H1 (cell line): ENCODE data around the gene NADK2. TPM values are rescaled to one million over a fixed set of nuclear protein-coding genes. Genes with fewer than 3 reads are reported as not detected.

Experiments used
- CTCF ChIA-PET: fragments of 300-600 bp; sonication (Branson Sonifier 250); formaldehyde crosslinking; loops from one replicate; lab custom pipeline; 2021; ENCODE audit not compliant: partially characterized antibody; lab: Charles Lee
- POLR2A ChIA-PET: fragments of 300-600 bp; sonication (Branson Sonifier 250); formaldehyde crosslinking; loops from one replicate; lab custom pipeline; 2021; ENCODE audit warnings: inconsistent platforms; ENCODE audit not compliant: partially characterized antibody; lab: Charles Lee
- DNase-seq, 2 experiments: peaks; one replicate each; pipeline versions ENCODE4 v3.0.0 to v3.0.0-alpha.2; 2010 to 2022; ENCODE audit warnings: low spot score in 2 of 2, low read depth in 1 of 2, mixed read lengths in 1 of 2
- FAIRE-seq: peaks from 2 replicates; lab custom pipeline; 2011; peaks lifted over from hg19 to GRCh38; lab: Jason Lieb, UNC
- H2AFZ ChIP-seq: 2 replicates; pipeline ENCODE4 v1.8.1; 2012; ENCODE audit warnings: low read length, inconsistent platforms
- H2AK5ac ChIP-seq: 2 replicates; pipeline ENCODE4 v1.6.1; 2013; ENCODE audit warnings: low read depth, low read length
- H2BK120ac ChIP-seq: replicated peaks from 2 replicates; pipeline ENCODE3; 2013; ENCODE audit warnings: low read depth, low read length, inconsistent platforms
- H2BK12ac ChIP-seq: 2 replicates; pipeline ENCODE4 v1.6.1; 2013; ENCODE audit warnings: low read depth, low read length
- H2BK15ac ChIP-seq: 2 replicates; pipeline ENCODE4 v1.6.1; 2013; ENCODE audit warnings: low read length
- H2BK20ac ChIP-seq: 2 replicates; pipeline ENCODE4 v1.6.1; 2013; ENCODE audit warnings: low read length
- H2BK5ac ChIP-seq: 2 replicates; pipeline ENCODE4 v1.6.1; 2013; ENCODE audit warnings: low read depth, low read length
- H3K14ac ChIP-seq: 2 replicates; pipeline ENCODE4 v1.6.1; 2013; ENCODE audit warnings: inconsistent platforms; ENCODE audit not compliant: insufficient read length
- H3K18ac ChIP-seq: 2 replicates; pipeline ENCODE4 v1.6.1; 2013; ENCODE audit warnings: low read length; ENCODE audit errors: extremely low read depth
- H3K23ac ChIP-seq: 2 replicates; pipeline ENCODE4 v1.6.1; 2013; ENCODE audit warnings: inconsistent platforms; ENCODE audit not compliant: insufficient read length
- H3K23me2 ChIP-seq: 2 replicates; pipeline ENCODE4 v1.6.1; 2013; ENCODE audit warnings: low read depth, low read length
- H3K27ac ChIP-seq: 2 replicates; pipeline ENCODE4 v1.6.1; 2011; ENCODE audit warnings: low read depth, low read length, inconsistent platforms
- H3K27me3 ChIP-seq, 4 experiments: replicated peaks in 1 of 4; 1 replicate in 1 of 4; 2 replicates in 3 of 4; pipeline versions ENCODE4 v1.6.1 to v1.8.1; 2011 to 2013; ENCODE audit warnings: low read length in 3 of 4, mild to moderate bottlenecking in 3 of 4, inconsistent platforms in 2 of 4, mixed read lengths in 2 of 4, moderate library complexity in 1 of 4; ENCODE audit not compliant: control insufficient read depth in 3 of 4, insufficient read depth in 3 of 4; ENCODE audit errors: extremely low read depth in 1 of 4
- H3K36me3 ChIP-seq, 4 experiments: 2 replicates each; pipeline versions ENCODE4 v1.6.1 to v1.8.1; 2011 to 2013; ENCODE audit warnings: mild to moderate bottlenecking in 4 of 4, low read length in 3 of 4, moderate library complexity in 2 of 4, control low read depth in 1 of 4, inconsistent platforms in 1 of 4; ENCODE audit not compliant: insufficient read depth in 4 of 4, control insufficient read depth in 2 of 4
- H3K4ac ChIP-seq: replicated peaks from 2 replicates; pipeline ENCODE3; 2013; ENCODE audit warnings: low read length, low read depth, mixed read lengths, inconsistent platforms; ENCODE audit not compliant: insufficient read length
- H3K4me1 ChIP-seq, 4 experiments: replicated peaks in 1 of 4; 1 replicate in 1 of 4; 2 replicates in 3 of 4; pipeline versions ENCODE4 v1.6.1 to v1.8.1; 2011 to 2013; ENCODE audit warnings: low read length in 3 of 4, inconsistent platforms in 2 of 4, mixed read lengths in 1 of 4; ENCODE audit not compliant: insufficient read depth in 4 of 4, control insufficient read depth in 3 of 4
- H3K4me2 ChIP-seq, 2 experiments: 2 replicates each; pipeline versions ENCODE4 v1.6.1 to v1.8.1; 2011 to 2013; ENCODE audit warnings: low read depth in 2 of 2, low read length in 2 of 2, control low read depth in 1 of 2, inconsistent platforms in 1 of 2, mild to moderate bottlenecking in 1 of 2; ENCODE audit not compliant: insufficient read depth in 1 of 2
- H3K4me3 ChIP-seq, 4 experiments: fragments of 200-600, 300-600 bp in 1 of 4; sonication (generic), shearing (Covaris generic), sonication (Bioruptor Twin) in 1 of 4; 2 replicates each; pipeline versions ENCODE4 v1.5.1 to v1.8.1; 2011 to 2016; ENCODE audit warnings: low read length in 4 of 4, low read depth in 3 of 4, control low read depth in 2 of 4, inconsistent platforms in 2 of 4, mild to moderate bottlenecking in 2 of 4, mixed read lengths in 1 of 4, moderate library complexity in 1 of 4; ENCODE audit not compliant: insufficient read depth in 2 of 4; ENCODE audit errors: extremely low read depth in 1 of 4
- H3K56ac ChIP-seq: replicated peaks from 2 replicates; pipeline ENCODE3; 2013; ENCODE audit warnings: low read depth, mild to moderate bottlenecking, mixed read lengths, low read length, inconsistent platforms; ENCODE audit not compliant: insufficient read length
- H3K79me1 ChIP-seq: 2 replicates; pipeline ENCODE4 v1.6.1; 2013; ENCODE audit warnings: low read depth, low read length, control low read depth
- H3K79me2 ChIP-seq, 2 experiments: 2 replicates each; pipeline versions ENCODE4 v1.6.1 to v1.8.1; 2012 to 2013; ENCODE audit warnings: low read length in 2 of 2, mild to moderate bottlenecking in 2 of 2, inconsistent platforms in 1 of 2; ENCODE audit not compliant: insufficient read depth in 2 of 2, control insufficient read depth in 1 of 2
- H3K9ac ChIP-seq, 4 experiments: replicated peaks in 1 of 4; 1 replicate in 1 of 4; 2 replicates in 3 of 4; pipeline versions ENCODE4 v1.6.1 to v1.8.1; 2011 to 2013; ENCODE audit warnings: low read depth in 3 of 4, low read length in 3 of 4, control low read depth in 2 of 4, mild to moderate bottlenecking in 2 of 4, moderate library complexity in 2 of 4, inconsistent platforms in 1 of 4; ENCODE audit errors: extremely low read depth in 1 of 4
- H3K9me3 ChIP-seq, 2 experiments: 2 replicates each; pipeline versions ENCODE4 v1.6.1 to v1.8.1; 2012 to 2013; ENCODE audit warnings: mild to moderate bottlenecking in 2 of 2, moderate library complexity in 2 of 2, control low read depth in 1 of 2, inconsistent platforms in 1 of 2, low read depth in 1 of 2, low read length in 1 of 2, mixed read lengths in 1 of 2; ENCODE audit not compliant: insufficient read depth in 2 of 2
- H4K20me1 ChIP-seq, 2 experiments: replicated peaks in 1 of 2; 2 replicates each; pipeline versions ENCODE3 to v1.8.1; 2011 to 2013; ENCODE audit warnings: inconsistent platforms in 2 of 2, low read length in 2 of 2, mild to moderate bottlenecking in 1 of 2; ENCODE audit not compliant: insufficient read depth in 2 of 2, control insufficient read depth in 1 of 2
- H4K5ac ChIP-seq: 2 replicates; pipeline ENCODE4 v1.6.1; 2013; ENCODE audit warnings: low read length, low read depth, mixed read lengths, inconsistent platforms; ENCODE audit not compliant: insufficient read length
- H4K8ac ChIP-seq: 2 replicates; pipeline ENCODE4 v1.8.0; 2013; ENCODE audit warnings: mild to moderate bottlenecking, moderate library complexity, low read length, inconsistent platforms; ENCODE audit not compliant: insufficient read depth; ENCODE audit errors: extremely low read depth
- H4K91ac ChIP-seq: replicated peaks from 2 replicates; pipeline ENCODE3; 2013; ENCODE audit warnings: low read length, mixed read lengths, inconsistent platforms; ENCODE audit not compliant: insufficient read length
- BACH1 ChIP-seq: IDR thresholded peaks from 2 replicates; pipeline ENCODE4 v1.6.1; 2012; ENCODE audit warnings: low read length, improper control_type of control experiment
- EP300 ChIP-seq, 2 experiments: IDR thresholded peaks; 1 replicate in 1 of 2; 2 replicates in 1 of 2; pipeline ENCODE4 v1.6.1; 2011 to 2012; ENCODE audit warnings: low read depth in 2 of 2, low read length in 2 of 2, mild to moderate bottlenecking in 2 of 2, borderline replicate concordance in 1 of 2, inconsistent platforms in 1 of 2, moderate library complexity in 1 of 2
- HDAC2 ChIP-seq, 2 experiments: fragments of 300-600 bp in 1 of 2; sonication (generic) in 1 of 2; IDR thresholded peaks; 2 replicates each; pipeline ENCODE4 v1.6.1; 2011 to 2012; ENCODE audit warnings: low read depth in 2 of 2, low read length in 2 of 2, mild to moderate bottlenecking in 2 of 2, moderate library complexity in 2 of 2, borderline replicate concordance in 1 of 2, inconsistent platforms in 1 of 2
- JUN ChIP-seq: IDR thresholded peaks from 2 replicates; pipeline ENCODE4 v1.6.1; 2011; ENCODE audit warnings: low read depth, mild to moderate bottlenecking, improper control_type of control experiment, low read length
- MAX ChIP-seq: IDR thresholded peaks from 2 replicates; pipeline ENCODE4 v1.6.1; 2012; ENCODE audit warnings: inconsistent platforms
- NANOG ChIP-seq: IDR thresholded peaks from 2 replicates; pipeline ENCODE4 v1.6.1; 2011; ENCODE audit warnings: low read length, low read depth, mild to moderate bottlenecking, inconsistent platforms; ENCODE audit not compliant: insufficient read depth, poor library complexity, severe bottlenecking
- PHF8 ChIP-seq: fragments of 200-600 bp; sonication (generic); conservative IDR thresholded peaks from 2 replicates; pipeline ENCODE4 v1.7.1; 2012; ENCODE audit warnings: low read depth, mild to moderate bottlenecking, inconsistent platforms, low read length, moderate library complexity
- POLR2AphosphoS5 ChIP-seq: IDR thresholded peaks from 2 replicates; pipeline ENCODE4 v1.6.1; 2011; ENCODE audit warnings: low read depth, low read length
- RBBP5 ChIP-seq: IDR thresholded peaks from 2 replicates; pipeline ENCODE4 v1.7.1; 2012; ENCODE audit warnings: low read depth, mild to moderate bottlenecking, inconsistent platforms, low read length, moderate library complexity, borderline replicate concordance
- SIX5 ChIP-seq: IDR thresholded peaks from 2 replicates; pipeline ENCODE4 v1.6.1; 2011; ENCODE audit warnings: mild to moderate bottlenecking, low read depth, low read length
- SP4 ChIP-seq: IDR thresholded peaks from 2 replicates; pipeline ENCODE4 v1.6.1; 2012; ENCODE audit warnings: low read length, inconsistent platforms
- WGBS, 2 experiments: shearing (Covaris generic) in 1 of 2; methylation state at CpG; one replicate each; pipeline versions ENCODE4 v1.1.6 to v1.1.7; 2013 to 2015; ENCODE audit warnings: low lambda C conversion rate in 2 of 2, mixed read lengths in 2 of 2, inconsistent platforms in 1 of 2, low coverage in 1 of 2, missing lambda C conversion rate in 1 of 2; ENCODE audit not compliant: insufficient replicate concordance in 2 of 2, insufficient coverage in 1 of 2, insufficient read length in 1 of 2; ENCODE audit errors: extremely low coverage in 1 of 2, missing lambda C conversion rate in 1 of 2; 5-methylcytosine and 5-hydroxymethylcytosine counted together
- polyA plus RNA-seq, 7 experiments: library from polyadenylated mRNA; depleted of rRNA in 3 of 7; stranded (reverse) in 5 of 7; unstranded in 2 of 7; fragments of >200 nt in 5 of 7; fragments of 200-250 nt in 2 of 7; gene quantifications; 1 replicate in 5 of 7; 2 replicates in 1 of 7; 4 replicates in 1 of 7; pipeline versions ENCODE4 v1.2.1 to v1.2.3, GENCODE V29; 2011 to 2013; ENCODE audit warnings: missing spikeins in 2 of 7, mixed read lengths in 2 of 7
- total RNA-seq: library from RNA; stranded (reverse); fragmentation: NEBNext Ultra II Directional; extraction: Animal tissue kit (Norgen Biotek cat#: 25700); gene quantifications from 2 replicates; pipeline ENCODE4 v1.2.1, GENCODE V29; 2021

Gene NADK2
- total and polyA plus RNA-seq, 2 of the 8 experiments (the other 6 are each of a cell fraction or from before 2014, with no cell fraction given), result 3.4 to 16.1 TPM

GRCh38 chr5:36172599-36172998 lies 69.1 kb downstream of the NADK2 start:
- no peak overlapping the region for H2BK12ac ChIP-seq
- DNase-seq, result no peak
- H3K23me2 ChIP-seq, result no peaks in the 10 kb centered on the region
- no peak overlapping the region for H2AFZ ChIP-seq
- H3K4ac ChIP-seq, result no peak overlapping the region
- H3K4me3 ChIP-seq, result no peak overlapping the region
- peaks cover 15 to 82% (median 47%) of the 10 kb centered on the region in 4 experiments for H3K36me3 ChIP-seq
- TF ChIP-seq EP300 (IDR thresholded peaks at IDR 0.05; ENCODE audit: borderline replicate concordance in 1 of 2, low read depth in 2 of 2, low read length in 2 of 2) (no peak), SIX5 (no peak), POLR2AphosphoS5 (no peak), NANOG (no peak), SP4 (no peak), MAX (no peak), JUN (no peak), RBBP5 (no peak), PHF8 (no peak), BACH1 (no peak), HDAC2 (IDR thresholded peaks at IDR 0.05; ENCODE audit: borderline replicate concordance in 1 of 2, low read depth in 2 of 2, low read length in 2 of 2) (no peak)
- H4K20me1 ChIP-seq, result no peaks in the 10 kb centered on the region
- no peak overlapping the region for H2AK5ac ChIP-seq
- no peaks in the 10 kb centered on the region for H3K79me1 ChIP-seq
- H2BK120ac ChIP-seq, result no peak overlapping the region
- H3K14ac ChIP-seq, result no peak overlapping the region
- H3K27me3 ChIP-seq, result no peaks in the 10 kb centered on the region
- no peaks in the 10 kb centered on the region for H3K4me1 ChIP-seq
- H4K5ac ChIP-seq, result no peak overlapping the region
- POLR2A ChIA-PET, result no interaction called here
- H4K91ac ChIP-seq, result no peak overlapping the region
- H3K79me2 ChIP-seq, result no peaks in the 10 kb centered on the region
- no peak overlapping the region for H4K8ac ChIP-seq
- 78% methylated on average over 1 of the region's 1 CpG; no CpG with 5 or more reads in 1 of the 2 experiments for WGBS, 2 experiments
- H3K27ac ChIP-seq, result no peak overlapping the region
- FAIRE-seq, result no peak
- no peaks in the 10 kb centered on the region for H3K9me3 ChIP-seq
- no peak overlapping the region for H2BK20ac ChIP-seq
- H3K23ac ChIP-seq, result no peak overlapping the region
- no peak overlapping the region for H2BK5ac ChIP-seq
- H3K18ac ChIP-seq, result no peak overlapping the region
- no peak overlapping the region for H2BK15ac ChIP-seq
- H3K9ac ChIP-seq, result no peak overlapping the region
- H3K4me2 ChIP-seq, result no peak overlapping the region
- no peak overlapping the region for H3K56ac ChIP-seq
- CTCF ChIA-PET, result no interaction called here
